Endothelial cell of umbilical vein (primary cell): ENCODE results near the gene NTRK1. TPM values are rescaled to one million over a fixed set of nuclear protein-coding genes. Genes with fewer than 3 reads are reported as not detected.

Experiments
- BruUV-seq: library from RNA; stranded (reverse); fragments of 400-500 nt; replicated peaks from 2 replicates; lab custom pipeline; 2021; lab: Mats Ljungman, UMichigan
- CTCF ChIA-PET: fragments of 300-600, 350-600 bp; sonication (Branson Sonifier 250); formaldehyde crosslinking; loops from one replicate; lab custom pipeline; 2021; ENCODE audit warnings: antibody characterized with exemption, inconsistent platforms; lab: Charles Lee
- POLR2A ChIA-PET: fragments of 300-600, 350-600 bp; sonication (Branson Sonifier 250); formaldehyde crosslinking; loops from one replicate; lab custom pipeline; 2021; ENCODE audit warnings: antibody characterized with exemption, inconsistent platforms; lab: Charles Lee
- DNase-seq: peaks from one replicate; pipeline ENCODE4 v3.0.0-alpha.2; 2011; ENCODE audit warnings: low read depth, low spot score
- FAIRE-seq: peaks from 2 replicates; lab custom pipeline; 2011; peaks lifted over from hg19 to GRCh38; lab: Jason Lieb, UNC
- H2AFZ ChIP-seq: 2 replicates; pipeline ENCODE4 v1.6.0; 2012; ENCODE audit warnings: low read depth, low read length, control low read depth, inconsistent platforms
- H3K27ac ChIP-seq: 2 replicates; pipeline ENCODE4 v1.5.1; 2011; ENCODE audit warnings: low read depth, mild to moderate bottlenecking, control low read depth, low read length, moderate library complexity; ENCODE audit not compliant: insufficient read depth
- H3K27me3 ChIP-seq, 2 experiments: 2 replicates each; pipeline versions ENCODE4 v1.6.0 to v1.6.1; 2011; ENCODE audit warnings: low read length in 2 of 2, mixed read lengths in 1 of 2; ENCODE audit not compliant: control insufficient read depth in 2 of 2, insufficient read depth in 2 of 2
- H3K36me3 ChIP-seq, 2 experiments: 2 replicates in 1 of 2; 3 replicates in 1 of 2; pipeline ENCODE4 v1.5.1; 2011; ENCODE audit warnings: low read length in 2 of 2, mild to moderate bottlenecking in 1 of 2, moderate library complexity in 1 of 2; ENCODE audit not compliant: control insufficient read depth in 2 of 2, insufficient read depth in 2 of 2; ENCODE audit errors: extremely low read depth in 1 of 2
- H3K4me1 ChIP-seq: 3 replicates; pipeline ENCODE4 v1.5.1; 2011; ENCODE audit warnings: mild to moderate bottlenecking, low read length; ENCODE audit not compliant: control insufficient read depth, insufficient read depth; ENCODE audit errors: extremely low read depth
- H3K4me2 ChIP-seq: 2 replicates; pipeline ENCODE4 v1.6.1; 2011; ENCODE audit warnings: low read length, control low read depth, mixed read lengths; ENCODE audit not compliant: insufficient read depth
- H3K4me3 ChIP-seq, 3 experiments: fragments of 200-600 bp in 1 of 3; sonication (generic), shearing (Covaris generic) in 1 of 3; replicated peaks in 1 of 3; 2 replicates each; pipeline ENCODE4 v1.5.1; 2011 to 2016; ENCODE audit warnings: control low read depth in 3 of 3, low read length in 3 of 3, mild to moderate bottlenecking in 2 of 3, inconsistent platforms in 1 of 3, low read depth in 1 of 3, moderate library complexity in 1 of 3; ENCODE audit not compliant: insufficient read depth in 1 of 3
- H3K79me2 ChIP-seq: 2 replicates; pipeline ENCODE4 v1.6.0; 2012; ENCODE audit warnings: low read length, inconsistent platforms; ENCODE audit not compliant: control insufficient read depth, insufficient read depth
- H3K9ac ChIP-seq: replicated peaks from 2 replicates; pipeline ENCODE3; 2011; ENCODE audit warnings: low read length, control low read depth; ENCODE audit not compliant: insufficient read depth; ENCODE audit errors: extremely low read depth
- H3K9me1 ChIP-seq: replicated peaks from 3 replicates; pipeline ENCODE4 v1.6.0; 2011; ENCODE audit warnings: mild to moderate bottlenecking, low read length; ENCODE audit not compliant: control insufficient read depth, insufficient read depth; ENCODE audit errors: extremely low read depth
- H3K9me3 ChIP-seq: replicated peaks from 2 replicates; pipeline ENCODE4 v1.5.1; 2012; ENCODE audit warnings: low read length, inconsistent platforms; ENCODE audit not compliant: control insufficient read depth, insufficient read depth
- H4K20me1 ChIP-seq: replicated peaks from 2 replicates; pipeline ENCODE3; 2011; ENCODE audit warnings: mild to moderate bottlenecking, low read length; ENCODE audit not compliant: control insufficient read depth, insufficient read depth; ENCODE audit errors: extremely low read depth
- EZH2 ChIP-seq: IDR thresholded peaks from 2 replicates; pipeline ENCODE4 v1.6.1; 2012; ENCODE audit warnings: borderline replicate concordance, low read depth, mild to moderate bottlenecking, moderate library complexity, low read length, inconsistent platforms; ENCODE audit not compliant: severe bottlenecking
- FOS ChIP-seq: IDR thresholded peaks from 2 replicates; pipeline ENCODE4 v1.6.1; 2011; ENCODE audit warnings: mild to moderate bottlenecking, low read length, moderate library complexity, borderline replicate concordance; ENCODE audit not compliant: insufficient read depth
- GATA2 ChIP-seq: IDR thresholded peaks from 2 replicates; pipeline ENCODE4 v1.7.0; 2011; ENCODE audit warnings: low read depth, mild to moderate bottlenecking, moderate library complexity, mixed read lengths, low read length; ENCODE audit not compliant: insufficient read length, insufficient read depth
- JUN ChIP-seq: IDR thresholded peaks from 2 replicates; pipeline ENCODE4 v1.6.1; 2011; ENCODE audit warnings: borderline replicate concordance, low read depth; ENCODE audit not compliant: insufficient read length, insufficient read depth
- MAX ChIP-seq: IDR thresholded peaks from 2 replicates; pipeline ENCODE4 v1.6.1; 2011; ENCODE audit not compliant: insufficient read depth, insufficient read length
- MYC ChIP-seq: IDR thresholded peaks from one replicate; pipeline ENCODE4 v1.6.1; 2011; ENCODE audit warnings: mild to moderate bottlenecking, low read depth, low read length
- POLR2A ChIP-seq: IDR thresholded peaks from 2 replicates; pipeline ENCODE4 v1.6.1; 2012; ENCODE audit warnings: low read depth, mild to moderate bottlenecking, control low read depth, low read length
- POLR2AphosphoS5 ChIP-seq: IDR thresholded peaks from 2 replicates; pipeline ENCODE4 v1.6.1; 2012; ENCODE audit warnings: low read depth, mild to moderate bottlenecking, control low read depth, low read length, moderate library complexity; ENCODE audit not compliant: insufficient read depth
- dilution Hi-C: fragments of 300-500 bp; cut with MboI; formaldehyde crosslinking; loops from one replicate; pipeline ENCODE4 v1.15.0; 2019; ENCODE audit warnings: low sequenced_read_pairs; ENCODE audit not compliant: extremely low pct_ligation_motif_present
- intact Hi-C: fragments of 100-400 bp; cut with micrococcal nuclease; formaldehyde crosslinking; loops from one replicate; pipeline ENCODE4 v1.10.0; 2022
- polyA plus RNA-seq, 4 experiments: library from polyadenylated mRNA; depleted of rRNA in 3 of 4; stranded (reverse) in 3 of 4; unstranded in 1 of 4; fragments of >200 nt; gene quantifications; 2 replicates each; pipeline versions ENCODE4 v1.2.1 to v1.2.3, GENCODE V29; 2011 to 2012; ENCODE audit warnings: missing spikeins in 1 of 4
- total RNA-seq: library from RNA; stranded (reverse); gene quantifications from 2 replicates; pipeline ENCODE4 v1.2.3, GENCODE V29; 2021
- TF ChIP-seq, protein P1 (sequence below), 2 donors: IDR thresholded peaks; 1 replicate in 1 of 2; 2 replicates in 1 of 2; pipeline ENCODE4 v1.5.1; 2011; ENCODE audit warnings: low read length in 2 of 2, mild to moderate bottlenecking in 2 of 2, moderate library complexity in 2 of 2, control low read depth in 1 of 2, inconsistent platforms in 1 of 2, low read depth in 1 of 2; ENCODE audit not compliant: insufficient read depth in 1 of 2; ENCODE audit errors: extremely low read depth in 1 of 2

NTRK1 gene
- total and polyA plus RNA-seq, 2 donors (not counting 3 experiments of a cell fraction or from before 2014, with no cell fraction given) = 0.07 TPM; not detected in 1

DNA sequence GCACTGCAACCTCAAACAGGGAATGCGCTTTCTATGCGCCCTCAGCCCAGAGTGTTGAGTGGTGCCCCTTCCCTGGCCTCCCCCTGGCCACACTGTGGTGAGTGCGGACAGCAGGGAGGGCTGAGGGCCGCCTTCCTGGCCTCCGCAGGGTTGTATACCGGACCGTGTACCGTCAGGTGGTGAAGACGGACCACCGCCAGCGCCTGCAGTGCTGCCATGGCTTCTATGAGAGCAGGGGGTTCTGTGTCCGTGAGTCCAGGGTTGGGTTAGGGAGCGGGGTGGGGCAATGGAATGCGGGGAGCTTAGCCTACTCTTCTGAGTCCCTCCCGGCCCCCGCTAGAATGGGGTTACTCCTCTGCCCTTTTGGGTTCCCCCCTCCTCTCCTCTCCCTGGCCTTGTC is 44.5 kb downstream of the NTRK1 start:
- no TSS peak for BruUV-seq
- H2AFZ ChIP-seq = no peak overlapping the region
- intact Hi-C loops (no loop called here), dilution Hi-C loops (no loop called here)
- peaks cover 87% of the 10 kb centered on the region for H3K79me2 ChIP-seq
- no peak overlapping the region for H3K4me2 ChIP-seq
- H3K9ac ChIP-seq = no peak overlapping the region
- peaks cover 19 to 44% of the 10 kb centered on the region in 2 experiments for H3K36me3 ChIP-seq
- CTCF ChIA-PET = no interaction called here
- no peak for FAIRE-seq
- no peaks in the 10 kb centered on the region for H4K20me1 ChIP-seq
- no peaks in the 10 kb centered on the region for H3K9me1 ChIP-seq
- POLR2A ChIA-PET = no interaction called here
- no peaks in the 10 kb centered on the region for H3K27me3 ChIP-seq
- DNase-seq = no peak
- no peak for TF ChIP-seq FOS
- no peak for TF ChIP-seq EZH2
- TF ChIP-seq POLR2AphosphoS5 = no peak
- no peak for TF ChIP-seq GATA2
- TF ChIP-seq, protein P1, sequence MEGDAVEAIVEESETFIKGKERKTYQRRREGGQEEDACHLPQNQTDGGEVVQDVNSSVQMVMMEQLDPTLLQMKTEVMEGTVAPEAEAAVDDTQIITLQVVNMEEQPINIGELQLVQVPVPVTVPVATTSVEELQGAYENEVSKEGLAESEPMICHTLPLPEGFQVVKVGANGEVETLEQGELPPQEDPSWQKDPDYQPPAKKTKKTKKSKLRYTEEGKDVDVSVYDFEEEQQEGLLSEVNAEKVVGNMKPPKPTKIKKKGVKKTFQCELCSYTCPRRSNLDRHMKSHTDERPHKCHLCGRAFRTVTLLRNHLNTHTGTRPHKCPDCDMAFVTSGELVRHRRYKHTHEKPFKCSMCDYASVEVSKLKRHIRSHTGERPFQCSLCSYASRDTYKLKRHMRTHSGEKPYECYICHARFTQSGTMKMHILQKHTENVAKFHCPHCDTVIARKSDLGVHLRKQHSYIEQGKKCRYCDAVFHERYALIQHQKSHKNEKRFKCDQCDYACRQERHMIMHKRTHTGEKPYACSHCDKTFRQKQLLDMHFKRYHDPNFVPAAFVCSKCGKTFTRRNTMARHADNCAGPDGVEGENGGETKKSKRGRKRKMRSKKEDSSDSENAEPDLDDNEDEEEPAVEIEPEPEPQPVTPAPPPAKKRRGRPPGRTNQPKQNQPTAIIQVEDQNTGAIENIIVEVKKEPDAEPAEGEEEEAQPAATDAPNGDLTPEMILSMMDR (IDR thresholded peaks at IDR 0.05; ENCODE audit: extremely low read depth in 1 of 2, insufficient read depth in 1 of 2, low read depth in 1 of 2, low read length in 2 of 2) = no peak
- TF ChIP-seq JUN = no peak
- TF ChIP-seq POLR2A = no peak
- TF ChIP-seq MAX = no peak
- TF ChIP-seq MYC = no peak
- peaks cover 69% of the 10 kb centered on the region for H3K4me1 ChIP-seq
- no peak overlapping the region for H3K27ac ChIP-seq
- no peak overlapping the region for H3K4me3 ChIP-seq
- H3K9me3 ChIP-seq = no peaks in the 10 kb centered on the region
